Panc1 (cell line): Measurements from ENCODE around the gene FAM43B. TPM values are rescaled to one million over a fixed set of nuclear protein-coding genes. Genes with fewer than 3 reads are reported as not detected.
A peak's percentile ranks its signal among the peaks of the same experiment; 100 is the strongest.

ENCODE experiments used
- ATAC-seq: fragments of 200-7000 bp; cut with Tn5 transposase; 2 replicates; pipeline ENCODE4 v1.9.1; 2020; ENCODE audit warnings: mild to moderate bottlenecking, moderate library complexity
- BruUV-seq: library from RNA; stranded (reverse); fragments of 400-500 nt; replicated peaks from 2 replicates; lab custom pipeline; 2021; lab: Mats Ljungman, UMichigan
- CTCF ChIA-PET: fragments of 300-600 bp; sonication (Branson Sonifier 250); formaldehyde crosslinking; loops from one replicate; lab custom pipeline; 2022; ENCODE audit warnings: antibody characterized with exemption; lab: Charles Lee
- POLR2A ChIA-PET: fragments of 300-600 bp; sonication (Branson Sonifier 250); formaldehyde crosslinking; loops from one replicate; lab custom pipeline; 2022; ENCODE audit warnings: antibody characterized with exemption; lab: Charles Lee
- DNase-seq: peaks from one replicate; pipeline ENCODE4 v3.0.0-alpha.2; 2010; ENCODE audit warnings: low read depth, low spot score
- H3K27ac ChIP-seq: 2 replicates; pipeline ENCODE4 v1.5.1; 2011; ENCODE audit warnings: mild to moderate bottlenecking, low read length, inconsistent platforms
- H3K27me3 ChIP-seq: fragments of 200-500 bp; sonication (Bioruptor generic); 2 replicates; pipeline ENCODE4 v1.6.0; 2014; ENCODE audit warnings: low read length, inconsistent platforms; ENCODE audit not compliant: control insufficient read depth, insufficient read depth
- H3K36me3 ChIP-seq: fragments of 200-500 bp; sonication (Bioruptor generic); 2 replicates; pipeline ENCODE4 v1.5.1; 2014; ENCODE audit warnings: inconsistent platforms, mild to moderate bottlenecking, low read length, moderate library complexity; ENCODE audit not compliant: control insufficient read depth, insufficient read depth
- H3K4me1 ChIP-seq: 2 replicates; pipeline ENCODE4 v1.5.1; 2011; ENCODE audit warnings: inconsistent platforms, mild to moderate bottlenecking, low read length, moderate library complexity; ENCODE audit not compliant: control insufficient read depth, insufficient read depth
- H3K4me3 ChIP-seq, 2 experiments: 2 replicates each; pipeline ENCODE4 v1.5.1; 2011 to 2012; ENCODE audit warnings: low read depth in 2 of 2, low read length in 2 of 2, mild to moderate bottlenecking in 2 of 2, inconsistent platforms in 1 of 2, moderate library complexity in 1 of 2
- H3K9me3 ChIP-seq: fragments of 200-500 bp; sonication (Bioruptor generic); 2 replicates; pipeline ENCODE4 v1.5.1; 2014; ENCODE audit warnings: low read depth, mild to moderate bottlenecking, inconsistent platforms, low read length, moderate library complexity; ENCODE audit not compliant: control insufficient read depth, insufficient read depth
- POLR2AphosphoS5 ChIP-seq: IDR thresholded peaks from 2 replicates; pipeline ENCODE4 v1.6.1; 2012; ENCODE audit warnings: mild to moderate bottlenecking, low read depth, low read length, moderate library complexity
- REST ChIP-seq, 2 experiments: IDR thresholded peaks; 2 replicates each; pipeline ENCODE4 v1.6.1; 2011 to 2012; ENCODE audit warnings: low read depth in 2 of 2, control low read depth in 1 of 2, low read length in 1 of 2, mild to moderate bottlenecking in 1 of 2, moderate library complexity in 1 of 2; ENCODE audit not compliant: insufficient read depth in 1 of 2
- SIN3A ChIP-seq: IDR thresholded peaks from 2 replicates; pipeline ENCODE4 v1.6.1; 2012; ENCODE audit warnings: low read depth, mild to moderate bottlenecking, low read length, moderate library complexity, borderline replicate concordance; ENCODE audit not compliant: insufficient read depth
- TCF7L2 ChIP-seq: IDR thresholded peaks from 2 replicates; pipeline ENCODE4 v1.6.1; 2011; ENCODE audit warnings: mild to moderate bottlenecking, low read depth, low read length, inconsistent platforms
- in situ Hi-C: cut with HindIII; loops from 2 replicates; pipeline ENCODE4 v1.10.0; 2016; ENCODE audit warnings: low sequenced_read_pairs, low pct_unique_long_range_greater_than_20kb
- intact Hi-C: fragments of 100-400 bp; cut with micrococcal nuclease; formaldehyde crosslinking; loops from one replicate; pipeline ENCODE4 v1.10.0; 2022; ENCODE audit not compliant: unreplicated experiment
- total RNA-seq: library from RNA; stranded (reverse); gene quantifications from one replicate; pipeline ENCODE4 v1.2.1, GENCODE V29; 2021; ENCODE audit not compliant: unreplicated experiment
- TF ChIP-seq, protein P1 (sequence below): fragments of 450-650 bp; IDR thresholded peaks from 2 replicates; pipeline ENCODE4 v1.5.1; 2017; ENCODE audit warnings: mild to moderate bottlenecking

The FAM43B gene
- total RNA-seq, 1 experiment from 2014 or later: 3.0 TPM

DNA sequence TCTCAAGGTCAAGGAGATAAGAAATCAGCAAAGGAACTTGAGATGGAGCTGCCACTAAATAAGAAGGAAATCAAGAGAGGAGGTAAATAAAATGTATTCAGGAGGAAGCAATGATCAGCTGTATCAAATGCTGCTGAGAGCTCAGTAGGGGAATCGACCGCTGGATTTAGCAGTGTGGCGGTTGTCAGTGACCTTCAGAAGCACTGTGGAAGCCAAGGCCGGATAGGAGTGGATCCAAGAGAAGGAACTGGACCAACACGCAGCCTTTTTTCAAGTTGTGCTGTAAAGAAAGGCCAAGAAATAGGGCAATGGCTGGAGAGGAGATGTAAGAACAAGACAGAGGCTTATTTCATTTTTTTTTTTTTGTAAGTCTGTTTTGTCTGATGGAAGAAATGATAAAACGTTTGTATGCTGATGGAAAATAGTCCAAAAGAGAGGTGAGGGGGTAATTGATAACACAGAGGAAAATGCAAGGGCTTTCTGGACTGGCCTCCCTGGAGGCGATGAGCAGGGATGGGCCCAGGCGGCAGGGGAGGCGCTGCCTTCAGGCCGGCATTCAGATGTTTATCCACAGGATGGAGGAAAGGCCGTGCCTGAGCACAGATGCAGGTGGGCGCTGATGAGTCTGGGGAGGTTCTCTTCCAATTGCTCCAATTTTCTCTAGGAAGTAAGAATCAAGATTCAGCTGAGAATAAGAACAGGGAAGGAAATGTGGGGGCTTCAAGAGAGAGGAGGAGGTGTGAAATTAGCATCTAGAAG is 17.5 kb upstream of the FAM43B start:
- ATAC-seq: no peak
- DNase-seq: no peak
- ChIA-PET CTCF (interaction anchor here (0.6 to 0.7 kb wide), 2 partner anchors 79 kb away, joined by 3 to 6 read pairs; no protein-coding TSS in a partner anchor), POLR2A (no interaction called here)
- Histone ChIP-seq H3K27ac (no peak overlapping the region), H3K27me3 (peaks cover 8% of the 10 kb centered on the region; the same call in 1 of the 2 replicates), H3K9me3 (no peaks in the 10 kb centered on the region), H3K36me3 (no peaks in the 10 kb centered on the region), H3K4me3 (no peak overlapping the region), H3K4me1 (no peaks in the 10 kb centered on the region)
- TF ChIP-seq SIN3A: no peak
- TF ChIP-seq TCF7L2: no peak
- TF ChIP-seq POLR2AphosphoS5: no peak
- TF ChIP-seq, protein P1, sequence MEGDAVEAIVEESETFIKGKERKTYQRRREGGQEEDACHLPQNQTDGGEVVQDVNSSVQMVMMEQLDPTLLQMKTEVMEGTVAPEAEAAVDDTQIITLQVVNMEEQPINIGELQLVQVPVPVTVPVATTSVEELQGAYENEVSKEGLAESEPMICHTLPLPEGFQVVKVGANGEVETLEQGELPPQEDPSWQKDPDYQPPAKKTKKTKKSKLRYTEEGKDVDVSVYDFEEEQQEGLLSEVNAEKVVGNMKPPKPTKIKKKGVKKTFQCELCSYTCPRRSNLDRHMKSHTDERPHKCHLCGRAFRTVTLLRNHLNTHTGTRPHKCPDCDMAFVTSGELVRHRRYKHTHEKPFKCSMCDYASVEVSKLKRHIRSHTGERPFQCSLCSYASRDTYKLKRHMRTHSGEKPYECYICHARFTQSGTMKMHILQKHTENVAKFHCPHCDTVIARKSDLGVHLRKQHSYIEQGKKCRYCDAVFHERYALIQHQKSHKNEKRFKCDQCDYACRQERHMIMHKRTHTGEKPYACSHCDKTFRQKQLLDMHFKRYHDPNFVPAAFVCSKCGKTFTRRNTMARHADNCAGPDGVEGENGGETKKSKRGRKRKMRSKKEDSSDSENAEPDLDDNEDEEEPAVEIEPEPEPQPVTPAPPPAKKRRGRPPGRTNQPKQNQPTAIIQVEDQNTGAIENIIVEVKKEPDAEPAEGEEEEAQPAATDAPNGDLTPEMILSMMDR: no peak
- no peak for TF ChIP-seq REST (IDR thresholded peaks at IDR 0.05; ENCODE audit: insufficient read depth in 1 of 2, low read depth in 2 of 2, low read length in 1 of 2)
- no TSS peak for BruUV-seq
- intact Hi-C loops: no loop called here
- in situ Hi-C loops: no loop called here

- BruUV-seq: no TSS peak
- no peaks in the 10 kb centered on the region for H3K36me3 ChIP-seq
- CTCF ChIA-PET: interaction anchor here (0.6 kb wide), 1 partner anchor 435 kb away, joined by 3 read pairs; no protein-coding TSS in a partner anchor
- H3K4me1 ChIP-seq: no peaks in the 10 kb centered on the region
- in situ Hi-C loops (no loop called here), intact Hi-C loops (no loop called here)
- POLR2A ChIA-PET: interaction anchor here (0.7 kb wide), 1 partner anchor 25 kb away, joined by 5 read pairs; no protein-coding TSS in a partner anchor
- ATAC-seq (no peak), DNase-seq (no peak)
- no peaks in the 10 kb centered on the region for H3K9me3 ChIP-seq
- H3K27ac ChIP-seq: no peak overlapping the region
- H3K4me3 ChIP-seq: no peak overlapping the region
- H3K27me3 ChIP-seq: peaks cover 3% of the 10 kb centered on the region; the same call in 1 of the 2 replicates
- TF ChIP-seq REST (IDR thresholded peaks at IDR 0.05; ENCODE audit: insufficient read depth in 1 of 2, low read depth in 2 of 2, low read length in 1 of 2) (no peak), TCF7L2 (0 out of 2 replicates have a peak, but pooled peaks have one; percentile 4)
Measured at GRCh38 chr1:20538227-20538626, 14.1 kb upstream of the FAM43B start.
